GM23338 (cell line): ENCODE data around the gene ANKMY2.

Experiments used
- EZH2 ChIP-seq: fragments of 200-600 bp; sonication (generic); IDR thresholded peaks from one replicate; pipeline ENCODE4 v1.8.0; 2017; ENCODE audit warnings: antibody characterized with exemption, mild to moderate bottlenecking, low read depth; ENCODE audit not compliant: unreplicated experiment
- EZH2phosphoT487 ChIP-seq: fragments of 200-600 bp; sonication (generic); IDR thresholded peaks from one replicate; pipeline ENCODE4 v1.8.1; 2018; ENCODE audit warnings: antibody characterized with exemption; ENCODE audit not compliant: unreplicated experiment
- JUNB ChIP-seq: IDR thresholded peaks from one replicate; pipeline ENCODE4 v1.6.1; 2016; ENCODE audit warnings: antibody characterized with exemption; ENCODE audit not compliant: unreplicated experiment
- NANOG ChIP-seq: IDR thresholded peaks from 2 replicates; pipeline ENCODE4 v1.6.1; 2016; ENCODE audit warnings: antibody characterized with exemption, borderline replicate concordance
- POLR2AphosphoS5 ChIP-seq: IDR thresholded peaks from 2 replicates; pipeline ENCODE4 v1.6.1; 2016; ENCODE audit warnings: antibody characterized with exemption, low read depth
- ZNF114 ChIP-seq: fragments of 250-450 bp; sonication (Bioruptor Pico); IDR thresholded peaks from 2 replicates; pipeline ENCODE4 v1.5.0; 2020; ENCODE audit warnings: mild to moderate bottlenecking, moderate library complexity
- ZNF331 ChIP-seq: fragments of 250-450 bp; sonication (Bioruptor Pico); IDR thresholded peaks from 2 replicates; pipeline ENCODE4 v1.5.0; 2020; ENCODE audit warnings: low read depth, mild to moderate bottlenecking, moderate library complexity
- TF ChIP-seq, protein P1 (sequence below), 2 experiments: fragments of 200-600 bp in 1 of 2; sonication (generic) in 1 of 2; conservative IDR thresholded peaks; 2 replicates each; pipeline versions ENCODE4 v1.5.1 to v1.6.1; 2016 to 2017; ENCODE audit warnings: antibody characterized with exemption in 2 of 2, low read depth in 2 of 2, mild to moderate bottlenecking in 2 of 2, moderate library complexity in 1 of 2
- TF ChIP-seq, protein P2 (sequence below): IDR thresholded peaks from one replicate; pipeline ENCODE4 v1.6.1; 2018; ENCODE audit warnings: antibody characterized with exemption; ENCODE audit not compliant: unreplicated experiment

DNA sequence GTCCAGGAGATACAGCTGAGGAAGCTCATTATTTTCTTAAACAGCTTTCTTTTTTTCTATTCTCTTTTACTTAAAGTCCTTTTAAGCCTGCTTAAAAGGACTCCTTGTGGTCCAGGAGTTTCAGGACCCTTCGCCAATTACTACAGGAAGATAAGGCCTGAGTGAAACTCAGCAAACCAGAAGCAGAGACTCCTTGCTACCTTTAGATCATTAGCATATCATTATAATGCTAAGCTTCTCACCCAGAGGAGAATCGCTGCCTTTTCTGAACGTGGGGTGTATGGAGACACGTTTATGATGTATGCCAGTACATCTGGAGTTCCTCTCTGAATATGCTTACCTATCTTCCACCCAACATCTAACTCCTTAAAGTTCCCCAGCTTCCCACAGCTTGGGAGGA is 47.5 kb downstream of the ANKMY2 start:
- TF ChIP-seq, protein P1, sequence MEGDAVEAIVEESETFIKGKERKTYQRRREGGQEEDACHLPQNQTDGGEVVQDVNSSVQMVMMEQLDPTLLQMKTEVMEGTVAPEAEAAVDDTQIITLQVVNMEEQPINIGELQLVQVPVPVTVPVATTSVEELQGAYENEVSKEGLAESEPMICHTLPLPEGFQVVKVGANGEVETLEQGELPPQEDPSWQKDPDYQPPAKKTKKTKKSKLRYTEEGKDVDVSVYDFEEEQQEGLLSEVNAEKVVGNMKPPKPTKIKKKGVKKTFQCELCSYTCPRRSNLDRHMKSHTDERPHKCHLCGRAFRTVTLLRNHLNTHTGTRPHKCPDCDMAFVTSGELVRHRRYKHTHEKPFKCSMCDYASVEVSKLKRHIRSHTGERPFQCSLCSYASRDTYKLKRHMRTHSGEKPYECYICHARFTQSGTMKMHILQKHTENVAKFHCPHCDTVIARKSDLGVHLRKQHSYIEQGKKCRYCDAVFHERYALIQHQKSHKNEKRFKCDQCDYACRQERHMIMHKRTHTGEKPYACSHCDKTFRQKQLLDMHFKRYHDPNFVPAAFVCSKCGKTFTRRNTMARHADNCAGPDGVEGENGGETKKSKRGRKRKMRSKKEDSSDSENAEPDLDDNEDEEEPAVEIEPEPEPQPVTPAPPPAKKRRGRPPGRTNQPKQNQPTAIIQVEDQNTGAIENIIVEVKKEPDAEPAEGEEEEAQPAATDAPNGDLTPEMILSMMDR (conservative IDR thresholded peaks at IDR 0.05; ENCODE audit: low read depth in 2 of 2): no peak
- TF ChIP-seq, protein P2, sequence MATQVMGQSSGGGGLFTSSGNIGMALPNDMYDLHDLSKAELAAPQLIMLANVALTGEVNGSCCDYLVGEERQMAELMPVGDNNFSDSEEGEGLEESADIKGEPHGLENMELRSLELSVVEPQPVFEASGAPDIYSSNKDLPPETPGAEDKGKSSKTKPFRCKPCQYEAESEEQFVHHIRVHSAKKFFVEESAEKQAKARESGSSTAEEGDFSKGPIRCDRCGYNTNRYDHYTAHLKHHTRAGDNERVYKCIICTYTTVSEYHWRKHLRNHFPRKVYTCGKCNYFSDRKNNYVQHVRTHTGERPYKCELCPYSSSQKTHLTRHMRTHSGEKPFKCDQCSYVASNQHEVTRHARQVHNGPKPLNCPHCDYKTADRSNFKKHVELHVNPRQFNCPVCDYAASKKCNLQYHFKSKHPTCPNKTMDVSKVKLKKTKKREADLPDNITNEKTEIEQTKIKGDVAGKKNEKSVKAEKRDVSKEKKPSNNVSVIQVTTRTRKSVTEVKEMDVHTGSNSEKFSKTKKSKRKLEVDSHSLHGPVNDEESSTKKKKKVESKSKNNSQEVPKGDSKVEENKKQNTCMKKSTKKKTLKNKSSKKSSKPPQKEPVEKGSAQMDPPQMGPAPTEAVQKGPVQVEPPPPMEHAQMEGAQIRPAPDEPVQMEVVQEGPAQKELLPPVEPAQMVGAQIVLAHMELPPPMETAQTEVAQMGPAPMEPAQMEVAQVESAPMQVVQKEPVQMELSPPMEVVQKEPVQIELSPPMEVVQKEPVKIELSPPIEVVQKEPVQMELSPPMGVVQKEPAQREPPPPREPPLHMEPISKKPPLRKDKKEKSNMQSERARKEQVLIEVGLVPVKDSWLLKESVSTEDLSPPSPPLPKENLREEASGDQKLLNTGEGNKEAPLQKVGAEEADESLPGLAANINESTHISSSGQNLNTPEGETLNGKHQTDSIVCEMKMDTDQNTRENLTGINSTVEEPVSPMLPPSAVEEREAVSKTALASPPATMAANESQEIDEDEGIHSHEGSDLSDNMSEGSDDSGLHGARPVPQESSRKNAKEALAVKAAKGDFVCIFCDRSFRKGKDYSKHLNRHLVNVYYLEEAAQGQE: no peak
- no peak for TF ChIP-seq EZH2
- no peak for TF ChIP-seq POLR2AphosphoS5
- no peak for TF ChIP-seq ZNF331 (CRISPR knock-in tag)
- no peak for TF ChIP-seq EZH2phosphoT487
- TF ChIP-seq NANOG: no peak
- TF ChIP-seq ZNF114 (CRISPR knock-in tag): no peak
- no peak for TF ChIP-seq JUNB
